ENCODE measurements around the gene ZFAND2A.

DNA sequence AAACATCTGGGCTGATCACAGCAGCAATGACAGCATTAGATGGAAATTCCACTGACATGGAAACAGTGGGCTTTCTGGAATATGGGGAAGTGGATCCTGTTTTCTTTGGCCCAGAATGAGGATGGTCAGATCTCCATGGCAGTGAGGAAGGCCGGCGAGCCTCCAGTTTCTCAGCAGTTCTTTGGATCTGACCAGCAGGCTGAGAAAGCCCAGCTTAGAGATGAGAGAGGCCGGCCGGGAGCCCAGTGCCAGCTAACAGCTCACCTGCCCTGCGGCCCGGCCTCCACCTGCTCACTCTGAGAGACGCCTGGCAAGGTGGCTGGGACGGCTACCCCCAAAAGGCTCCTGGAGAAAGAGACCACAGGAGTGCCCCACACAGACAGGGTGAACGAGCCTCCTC lies 47.9 kb downstream of the ZFAND2A start:
- TF ChIP-seq EZH2phosphoT487 (IDR thresholded peaks at IDR 0.05; ENCODE audit: insufficient read depth, low read depth) (no peak), EZH2 (IDR thresholded peaks at IDR 0.05; ENCODE audit: insufficient read depth, poor library complexity, severe bottlenecking) (no peak)
